ENCODE results near the gene MPND.
A peak's percentile ranks its signal among the peaks of the same experiment; 100 is the strongest.

The MPND gene

GRCh38 chr19:4368128-4368820 is 24.9 kb downstream of the MPND start:
- DNase-seq: no peak

DNA sequence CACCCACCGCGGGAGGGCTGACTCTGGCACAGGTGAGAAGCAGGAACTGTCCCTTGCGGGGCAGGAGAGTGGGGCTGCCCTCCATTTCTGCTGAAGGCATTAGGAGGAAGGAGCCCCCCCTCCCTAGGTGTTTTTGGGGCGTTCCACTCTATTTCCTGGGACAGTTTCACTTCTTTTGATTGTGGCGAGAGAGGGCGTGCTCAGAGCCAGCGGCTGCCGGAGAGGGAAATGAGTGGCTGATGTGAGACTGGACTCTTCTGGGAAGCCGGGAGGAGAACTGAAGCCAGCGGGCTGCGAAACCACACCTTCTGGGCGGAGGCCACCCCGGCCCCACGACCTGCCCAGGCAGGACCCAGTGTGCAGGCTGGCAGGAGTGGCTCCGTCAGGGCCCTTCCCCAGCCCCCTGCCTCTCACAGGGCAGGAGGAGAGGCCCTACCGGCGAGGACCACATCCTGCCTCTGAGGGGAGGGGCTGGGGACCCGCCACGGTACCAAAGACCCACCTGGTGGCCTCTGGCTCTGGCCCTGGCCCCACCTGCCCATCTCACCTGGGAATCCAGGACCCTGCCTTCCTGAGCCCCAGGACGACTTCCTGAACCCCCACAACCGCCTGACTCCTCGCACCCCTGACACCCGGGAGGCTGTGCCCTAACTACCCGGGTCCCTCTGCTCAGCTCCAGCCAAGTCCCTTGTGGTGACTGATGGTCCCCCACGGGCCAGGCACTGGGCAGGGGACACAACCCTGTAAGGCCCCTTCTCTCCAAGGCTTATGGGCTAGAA is 25.9 kb downstream of the MPND start:
- no peak for DNase-seq

- peak; percentile 68 for DNase-seq
Observed at GRCh38 chr19:4369888-4370260, 26.5 kb downstream of the MPND start.

DNA sequence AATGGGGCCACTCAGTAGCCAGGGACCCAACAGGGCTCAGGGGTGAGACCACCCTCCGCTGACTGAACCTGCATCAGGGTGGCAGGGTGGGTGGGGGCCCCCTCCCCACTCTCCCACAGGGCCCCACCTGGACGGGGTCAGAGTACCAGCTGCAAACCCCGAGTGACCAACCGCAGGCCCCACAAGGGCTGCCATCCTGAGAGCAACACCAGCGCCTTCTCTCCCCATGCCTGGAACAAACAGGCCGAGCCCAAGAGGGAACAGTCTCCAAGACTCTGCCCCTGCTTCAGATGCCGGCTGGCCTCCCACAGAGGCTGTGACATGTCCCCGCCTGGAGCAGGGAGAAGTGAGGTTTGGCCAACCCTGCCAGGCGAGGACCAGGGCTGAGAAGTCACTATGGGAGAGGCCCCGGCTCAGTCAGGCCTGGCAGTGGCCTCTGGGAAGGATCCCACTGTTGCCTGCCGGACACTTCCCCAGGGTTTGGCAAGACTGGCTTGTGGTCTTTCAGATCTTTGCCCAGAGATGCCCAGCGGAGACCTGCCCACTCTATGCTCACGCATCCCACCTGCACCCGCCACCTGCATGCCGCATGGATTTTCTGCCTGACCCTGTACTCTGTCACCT is 27.2 kb downstream of the MPND start:
- DNase-seq: no peak

GRCh38 chr19:4371247-4372164 is 28.1 kb downstream of the MPND start:
- peak; percentile 21 for DNase-seq

DNA sequence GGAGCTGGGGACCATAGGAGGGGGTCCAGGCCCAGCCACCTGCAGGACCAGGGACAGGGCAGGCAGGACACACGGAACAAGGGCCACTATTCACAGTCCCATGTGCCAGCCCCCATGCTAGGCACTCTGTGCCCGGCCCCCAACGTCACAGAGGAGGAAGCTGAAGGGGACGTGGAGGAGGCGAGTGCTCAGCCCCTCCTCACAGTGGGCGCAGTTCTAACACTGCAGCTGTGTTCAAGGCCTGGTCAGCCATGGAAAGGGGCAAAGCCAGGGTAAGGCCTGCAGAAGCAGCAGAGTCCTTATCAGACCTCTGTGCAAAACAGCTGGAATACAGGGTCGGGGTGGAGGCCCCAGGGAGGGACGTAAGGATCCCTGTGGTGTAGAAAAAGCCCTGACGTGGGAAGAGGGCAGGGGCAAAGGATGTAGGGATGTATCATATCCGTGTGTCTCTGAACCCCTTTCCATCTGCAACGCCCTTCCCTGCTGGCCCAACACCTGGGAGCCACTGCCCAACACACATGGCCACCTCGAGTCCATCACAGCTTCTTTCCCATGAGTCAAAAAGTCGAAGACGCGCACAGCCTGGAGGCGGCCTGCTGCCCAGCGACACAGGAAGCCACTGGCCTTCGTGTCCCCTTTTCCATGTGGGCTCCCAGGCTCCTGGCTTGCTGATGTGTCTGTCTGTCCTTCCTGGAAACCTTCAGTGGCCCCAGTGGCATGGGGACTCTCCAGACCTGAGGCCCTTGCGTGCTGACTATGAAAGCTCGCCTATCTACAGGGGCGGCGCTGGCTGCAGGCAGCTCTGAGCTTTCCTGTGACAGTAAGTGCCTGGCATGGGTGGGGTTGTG is 29.0 kb downstream of the MPND start:
- no peak for DNase-seq

DNA sequence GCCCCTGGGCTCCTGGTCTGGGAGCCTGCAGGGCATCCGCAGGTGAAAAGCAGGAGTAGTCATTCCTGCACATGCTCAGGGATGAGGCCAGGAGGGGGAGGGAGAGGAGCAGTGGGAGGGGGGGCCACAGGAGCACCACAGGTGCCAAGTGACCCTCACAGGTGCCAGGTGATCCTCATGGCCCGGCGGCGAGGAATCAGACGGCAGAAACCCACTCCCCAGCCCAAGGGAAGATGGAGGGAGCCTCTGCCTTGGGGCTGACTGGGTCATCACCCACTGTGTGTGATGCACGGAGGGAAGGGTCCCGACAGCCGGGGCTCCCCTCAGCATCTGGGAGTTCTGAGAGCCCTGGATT is 29.6 kb downstream of the MPND start:
- DNase-seq: no peak

GRCh38 chr19:4373601-4374497 is 30.5 kb downstream of the MPND start:
- DNase-seq: peak; percentile 65

GRCh38 chr19:4374498-4375163 is 31.3 kb downstream of the MPND start:
- no peak for DNase-seq

GRCh38 chr19:4375164-4376027 is 32.0 kb downstream of the MPND start:
- DNase-seq: peak; percentile 52

DNA sequence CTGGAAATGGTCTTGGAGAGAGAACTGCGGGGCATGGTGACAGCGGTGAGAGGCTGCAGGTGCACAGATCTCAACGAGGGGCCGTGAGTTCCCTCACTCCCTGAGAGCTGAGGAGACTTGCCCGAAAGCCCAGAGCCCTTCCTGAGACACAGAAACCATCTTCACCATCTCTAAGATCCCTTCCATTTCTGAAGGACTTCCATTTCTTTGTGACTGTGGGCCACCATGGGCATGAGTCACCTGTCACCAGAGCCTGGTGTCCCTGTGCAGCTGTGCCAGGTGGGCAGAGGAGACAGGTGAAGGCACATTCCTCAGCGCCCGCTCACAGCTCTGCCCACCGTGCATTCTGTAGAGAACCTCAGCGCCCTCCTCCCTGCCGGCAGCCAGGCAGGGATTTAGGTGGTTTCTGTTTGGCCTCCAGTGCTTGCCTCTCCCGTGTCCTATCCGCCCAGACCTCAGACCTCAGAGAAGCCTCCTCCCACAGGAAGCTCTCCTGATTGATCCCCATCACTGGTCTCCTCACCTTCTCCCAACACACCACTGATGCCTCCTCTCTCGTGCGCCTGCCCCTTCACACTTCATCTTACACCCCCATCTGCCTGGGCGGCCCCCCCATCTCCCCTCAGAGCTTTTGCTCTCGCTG is 32.8 kb downstream of the MPND start:
- DNase-seq: no peak

DNA sequence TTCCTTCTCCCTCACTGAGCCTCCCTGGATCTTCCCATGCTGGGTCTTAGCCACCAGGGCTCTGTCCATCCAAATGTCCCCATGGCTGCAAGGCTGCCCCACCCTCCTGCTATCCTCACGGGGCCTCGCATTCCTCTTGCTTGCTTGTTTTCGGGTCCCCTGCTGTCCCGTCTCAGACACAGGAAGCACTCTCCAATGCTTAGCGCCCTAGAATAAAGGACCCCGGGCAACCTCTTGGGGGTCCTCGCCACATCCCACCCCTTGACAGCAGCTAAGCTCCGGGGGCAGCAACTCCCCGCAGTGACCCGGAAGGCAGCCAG is 33.3 kb downstream of the MPND start:
- DNase-seq: no peak

DNA sequence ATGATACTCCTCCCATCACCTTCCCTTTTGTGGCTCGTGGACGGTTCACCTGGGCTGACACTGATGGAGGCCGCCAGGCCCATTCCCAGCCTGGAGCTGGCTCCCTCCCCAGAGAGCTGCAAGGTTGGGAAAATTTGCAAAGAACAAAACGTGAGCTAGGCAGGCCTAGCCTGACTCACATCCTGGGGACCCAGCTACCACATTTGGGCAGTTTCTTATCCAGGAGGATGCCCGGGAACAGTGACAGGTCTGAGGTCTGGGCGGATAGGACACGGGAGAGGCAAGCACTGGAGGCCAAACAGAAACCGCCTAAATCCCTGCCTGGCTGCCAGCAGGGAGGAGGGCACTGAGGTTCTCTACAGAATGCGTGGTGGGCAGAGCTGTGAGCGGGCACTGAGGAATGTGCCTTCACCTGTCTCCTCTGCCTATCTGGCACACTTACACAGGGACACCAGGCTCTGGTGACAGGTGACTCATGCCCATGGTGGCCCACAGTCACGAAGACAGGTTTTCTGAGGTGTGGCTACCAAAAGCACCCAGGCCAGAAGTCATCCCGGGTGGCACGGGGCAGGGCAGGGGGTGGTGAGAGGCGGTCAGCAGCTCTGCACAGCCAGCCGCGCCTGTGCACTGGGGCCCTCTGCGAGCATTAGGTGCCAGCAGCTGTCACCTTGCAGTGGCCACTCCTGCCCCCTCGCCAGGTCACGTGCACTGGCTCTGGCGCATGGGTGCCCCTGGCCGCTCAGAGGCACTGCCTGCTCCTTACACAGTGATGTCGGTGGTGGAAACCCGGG is 33.8 kb downstream of the MPND start:
- no peak for DNase-seq

DNA sequence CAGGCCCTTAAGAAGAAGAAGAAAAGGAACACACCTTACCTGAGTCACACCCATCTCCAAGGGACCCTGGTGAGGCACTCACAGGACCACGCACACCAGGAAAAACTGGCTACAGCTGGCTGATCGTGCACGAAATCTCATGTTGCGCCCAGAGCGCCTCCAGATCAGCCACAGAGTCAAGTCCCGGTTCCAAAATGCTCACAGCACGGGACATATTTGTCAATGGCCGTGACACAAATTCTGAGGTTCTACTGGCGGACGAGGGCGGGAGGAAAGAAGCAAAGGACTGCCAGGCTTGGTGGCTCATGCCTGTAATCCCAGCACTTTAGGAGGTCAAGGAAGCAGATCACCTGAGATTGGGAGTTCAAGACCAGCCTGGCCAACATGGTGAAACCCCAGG is 35.5 kb downstream of the MPND start:
- no peak for DNase-seq

GRCh38 chr19:4379383-4380253 is 36.3 kb downstream of the MPND start:
- DNase-seq: no peak

DNA sequence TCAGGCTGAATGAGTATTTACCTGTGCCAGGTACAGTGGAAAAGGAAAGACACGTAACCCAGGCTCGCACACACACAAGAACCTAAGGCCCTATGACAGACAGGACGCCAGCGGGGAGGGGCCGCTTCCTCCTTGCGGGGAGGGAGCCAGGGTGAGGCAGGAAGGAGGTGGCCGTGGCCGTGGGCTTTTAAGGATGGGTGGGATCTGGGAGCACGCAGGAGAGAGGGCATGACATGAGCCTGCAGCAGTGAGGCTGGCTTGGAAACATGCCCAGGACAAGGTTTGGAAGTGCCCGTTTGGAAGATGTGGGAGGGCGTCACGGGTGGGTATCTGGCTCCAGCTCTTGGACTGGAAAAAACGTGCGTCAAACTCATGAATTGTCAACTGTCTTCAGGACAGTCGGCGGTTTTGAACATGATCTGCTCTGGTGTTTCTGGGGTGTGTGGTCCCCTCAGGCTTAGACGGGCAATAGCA is 36.9 kb downstream of the MPND start:
- no peak for DNase-seq

Measured in midbrain (tissue), 1 donor.